Natural killer cell treated with Interleukin-12 subunit alpha and Interleukin-12 subunit beta and Interleukin-15 and Interleukin-18, amount 100 ng/mL, for 72 hours (primary cell): ENCODE data around the gene CDH2. TPM values are rescaled to one million over a fixed set of nuclear protein-coding genes. Genes with fewer than 3 reads are reported as not detected.

Experiments
- ATAC-seq, 2 donors: fragments of 150-1000 bp; cut with Tn5 transposase in 1 of 2; sonication (Bioruptor Pico), chemical (Tn5 transposase) in 1 of 2; 2 replicates each; pipeline ENCODE4 v1.10.0; 2021
- DNase-seq: peaks from one replicate; pipeline ENCODE4 v3.0.0; 2022; ENCODE audit warnings: low spot score
- H3K27ac Mint-ChIP-seq, 2 donors: 1 replicate in 1 of 2; 2 replicates in 1 of 2; pipeline ENCODE4 v1.8.0; 2022; ENCODE audit warnings: mixed read lengths in 2 of 2, mild to moderate bottlenecking in 1 of 2, moderate library complexity in 1 of 2
- H3K27me3 Mint-ChIP-seq, 2 donors: 1 replicate in 1 of 2; 2 replicates in 1 of 2; pipeline ENCODE4 v1.8.0; 2022; ENCODE audit warnings: mixed read lengths in 2 of 2
- H3K36me3 Mint-ChIP-seq: one replicate; pipeline ENCODE4 v1.8.0; 2022; ENCODE audit warnings: mixed read lengths
- H3K4me1 Mint-ChIP-seq, 2 donors: 1 replicate in 1 of 2; 2 replicates in 1 of 2; pipeline ENCODE4 v1.8.0; 2022; ENCODE audit warnings: low read depth in 2 of 2, mixed read lengths in 2 of 2, mild to moderate bottlenecking in 1 of 2
- H3K4me3 Mint-ChIP-seq: one replicate; pipeline ENCODE4 v1.8.0; 2022; ENCODE audit warnings: mixed read lengths
- H3K9me3 Mint-ChIP-seq: 2 replicates; pipeline ENCODE4 v1.8.0; 2022; ENCODE audit warnings: mixed read lengths
- total RNA-seq, 2 donors: library from RNA; stranded (reverse); gene quantifications; one replicate each; pipeline ENCODE4 v1.2.3, GENCODE V29; 2022

CDH2 gene
- total RNA-seq, 2 donors from 2014 or later = 1.4 TPM; not detected in 1

DNA sequence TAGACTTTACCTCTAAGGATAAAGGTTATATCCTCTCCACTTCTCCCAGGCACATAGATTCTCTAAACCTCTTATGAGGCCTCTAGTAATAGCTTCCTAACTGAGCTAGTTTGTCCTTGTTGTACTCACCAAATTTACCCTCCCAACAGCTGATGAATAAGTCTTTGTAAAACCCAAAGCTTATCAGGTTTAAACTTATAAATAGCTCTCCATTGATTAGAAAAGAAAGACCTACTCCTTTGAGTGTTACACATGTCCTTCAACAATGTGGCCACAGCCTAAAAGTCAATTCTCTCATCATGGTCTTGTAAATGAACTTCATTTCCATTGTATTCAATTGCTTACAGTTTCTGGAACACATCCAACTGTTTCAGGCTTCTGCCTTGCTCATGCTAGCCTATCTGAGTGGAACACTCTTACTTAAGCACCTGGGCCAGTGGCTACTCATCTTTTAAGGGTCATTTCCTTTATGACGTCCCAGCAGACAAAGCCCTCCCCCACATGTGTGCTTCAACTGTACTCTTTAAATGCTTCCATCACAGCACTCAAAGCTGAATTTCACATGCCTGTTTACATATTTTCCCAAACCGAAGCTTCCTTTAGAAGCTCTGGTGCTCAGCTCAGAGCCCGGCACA, 131.6 kb downstream of the CDH2 start:
- H3K4me1 Mint-ChIP-seq = no peaks in the 10 kb centered on the region
- no peaks in the 10 kb centered on the region for H3K27me3 Mint-ChIP-seq
- H3K4me3 Mint-ChIP-seq = no peak overlapping the region
- H3K9me3 Mint-ChIP-seq = no peaks in the 10 kb centered on the region
- no peak for ATAC-seq
- no peaks in the 10 kb centered on the region for H3K36me3 Mint-ChIP-seq
- no peak for DNase-seq
- H3K27ac Mint-ChIP-seq = no peak overlapping the region

DNA sequence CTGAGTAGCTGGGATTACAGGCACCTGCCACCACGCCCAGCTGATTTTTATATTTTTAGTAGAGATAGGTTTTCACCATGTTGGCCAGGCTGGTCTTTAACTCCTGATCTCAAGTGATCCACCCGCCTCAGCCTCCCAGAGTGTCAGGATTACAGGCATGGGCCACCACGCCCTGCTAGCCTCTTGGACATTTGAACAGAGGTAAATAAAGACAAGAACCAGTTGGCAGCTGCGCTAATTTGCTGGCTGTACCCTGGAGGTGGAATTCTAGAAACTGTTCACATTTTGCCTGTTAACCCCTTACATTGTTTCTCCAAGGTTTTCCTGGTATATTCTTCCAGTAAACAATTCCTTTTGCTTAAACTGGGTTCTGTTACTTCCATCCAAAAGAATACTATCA, 132.9 kb downstream of the CDH2 start:
- no peak overlapping the region for H3K4me3 Mint-ChIP-seq
- no peak overlapping the region for H3K27ac Mint-ChIP-seq
- no peak for ATAC-seq
- H3K4me1 Mint-ChIP-seq = no peaks in the 10 kb centered on the region
- H3K36me3 Mint-ChIP-seq = no peaks in the 10 kb centered on the region
- no peak for DNase-seq
- H3K9me3 Mint-ChIP-seq = no peaks in the 10 kb centered on the region
- H3K27me3 Mint-ChIP-seq = no peaks in the 10 kb centered on the region

DNA sequence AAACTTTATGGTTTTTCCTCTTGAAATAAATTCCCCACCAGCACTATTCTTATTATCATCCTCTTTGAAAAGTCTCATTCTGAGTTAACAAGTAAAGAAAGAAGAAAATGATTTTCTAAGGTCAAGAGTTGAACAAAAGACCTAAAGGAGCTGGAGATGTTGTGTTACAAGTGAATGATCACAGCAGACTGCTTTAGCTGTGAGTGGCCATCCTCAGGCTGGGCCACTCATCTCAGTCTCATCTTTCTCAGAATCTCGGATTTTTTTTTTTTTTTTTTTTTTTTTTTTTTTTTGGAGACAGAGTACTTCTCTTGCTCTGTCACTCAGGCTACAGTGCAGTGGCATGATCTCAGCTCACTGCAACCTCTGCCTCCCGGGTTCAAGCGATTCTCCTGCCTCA, 133.3 kb downstream of the CDH2 start:
- no peaks in the 10 kb centered on the region for H3K36me3 Mint-ChIP-seq
- H3K9me3 Mint-ChIP-seq = no peaks in the 10 kb centered on the region
- no peak for DNase-seq
- H3K4me3 Mint-ChIP-seq = no peak overlapping the region
- H3K27me3 Mint-ChIP-seq = no peaks in the 10 kb centered on the region
- ATAC-seq = no peak
- H3K4me1 Mint-ChIP-seq = no peaks in the 10 kb centered on the region
- H3K27ac Mint-ChIP-seq = no peak overlapping the region

DNA sequence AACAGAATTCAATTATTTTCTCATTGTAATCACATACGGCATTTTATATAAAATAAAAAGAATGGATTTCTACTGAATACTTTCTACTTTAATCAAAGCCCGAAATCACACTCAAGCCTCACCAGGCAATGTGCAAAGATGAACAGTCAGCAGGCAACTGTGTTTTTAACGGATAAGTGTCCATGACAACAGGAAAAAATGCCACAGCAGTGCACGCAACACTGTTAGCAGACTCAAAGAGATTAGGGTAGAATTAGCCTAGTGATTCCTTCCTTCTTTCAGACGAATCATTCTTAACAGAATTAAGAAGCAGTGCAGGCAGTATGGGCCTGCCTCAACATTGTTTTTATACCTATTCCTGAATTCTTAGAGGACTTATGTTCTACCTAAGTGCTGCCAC, 135.6 kb downstream of the CDH2 start:
- ATAC-seq (no peak), DNase-seq (no peak)
- Mint-ChIP-seq H3K4me1 (no peaks in the 10 kb centered on the region), H3K27me3 (no peaks in the 10 kb centered on the region), H3K9me3 (peaks cover 4% of the 10 kb centered on the region), H3K36me3 (no peaks in the 10 kb centered on the region), H3K27ac (no peak overlapping the region), H3K4me3 (no peak overlapping the region)

DNA sequence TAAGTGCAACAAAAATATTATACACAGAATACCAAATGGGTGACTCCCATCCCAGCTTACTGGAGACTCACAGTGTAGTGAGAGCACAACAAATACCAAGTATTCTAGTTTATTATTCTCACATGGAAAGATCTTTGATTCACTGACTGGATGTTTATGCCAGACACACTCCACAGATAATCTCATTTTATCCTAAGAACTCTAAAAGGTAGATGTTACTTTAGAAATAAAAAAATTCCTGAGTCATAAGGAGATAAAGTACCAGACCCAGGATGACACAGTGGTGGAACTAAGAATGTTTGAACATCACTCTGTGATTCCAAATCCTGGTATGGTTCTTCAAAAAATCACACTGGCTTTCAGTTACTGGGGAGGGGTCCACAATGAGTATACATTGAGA, 136.2 kb downstream of the CDH2 start:
- ATAC-seq (no peak), DNase-seq (no peak)
- Mint-ChIP-seq H3K27ac (no peak overlapping the region), H3K9me3 (peaks cover 4% of the 10 kb centered on the region), H3K4me3 (no peak overlapping the region), H3K4me1 (no peaks in the 10 kb centered on the region), H3K36me3 (no peaks in the 10 kb centered on the region), H3K27me3 (no peaks in the 10 kb centered on the region)

DNA sequence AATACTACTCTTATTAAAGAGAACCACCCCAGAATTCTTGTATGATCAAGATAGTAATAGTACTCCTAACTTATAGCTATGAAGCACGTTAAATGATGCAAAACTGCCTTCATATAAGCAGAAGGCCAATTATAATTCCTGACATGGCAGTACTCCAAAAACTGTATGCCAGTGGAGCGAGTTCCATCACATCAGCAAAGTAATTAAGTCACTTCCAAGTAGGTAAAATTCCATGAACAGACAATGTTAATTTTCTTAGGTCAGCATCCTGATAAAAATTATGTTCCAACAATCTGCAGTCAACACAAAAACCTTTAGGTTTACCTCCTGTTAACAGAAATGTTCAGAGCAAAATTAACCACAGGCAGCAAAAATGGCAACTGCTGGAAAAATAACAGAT, 136.7 kb downstream of the CDH2 start:
- H3K4me3 Mint-ChIP-seq = no peak overlapping the region
- no peaks in the 10 kb centered on the region for H3K27me3 Mint-ChIP-seq
- H3K36me3 Mint-ChIP-seq = no peaks in the 10 kb centered on the region
- peaks cover 4% of the 10 kb centered on the region for H3K9me3 Mint-ChIP-seq
- no peak for DNase-seq
- H3K27ac Mint-ChIP-seq = no peak overlapping the region
- no peaks in the 10 kb centered on the region for H3K4me1 Mint-ChIP-seq
- ATAC-seq = no peak

DNA sequence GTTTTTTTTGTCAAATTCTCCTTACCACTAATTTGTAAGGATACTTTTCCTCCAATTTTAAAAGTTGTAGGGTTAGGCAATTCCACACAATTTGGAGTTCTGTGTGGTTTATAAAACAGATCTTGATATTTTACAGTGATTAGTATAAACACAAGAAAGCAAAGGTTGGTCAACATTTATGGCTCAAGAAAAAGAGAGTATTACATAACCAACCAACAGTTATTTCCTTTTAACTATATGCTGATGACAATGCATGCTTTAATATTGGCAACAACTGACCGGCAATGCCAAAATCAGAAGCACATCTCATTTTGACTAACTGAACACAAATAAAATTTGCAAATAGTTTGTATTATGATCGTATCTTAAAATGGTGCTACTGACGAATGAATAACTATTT, 137.2 kb downstream of the CDH2 start:
- DNase-seq (no peak), ATAC-seq (no peak)
- Mint-ChIP-seq H3K4me1 (no peaks in the 10 kb centered on the region), H3K27me3 (no peaks in the 10 kb centered on the region), H3K9me3 (peaks cover 4% of the 10 kb centered on the region), H3K36me3 (no peaks in the 10 kb centered on the region), H3K27ac (no peak overlapping the region), H3K4me3 (no peak overlapping the region)

DNA sequence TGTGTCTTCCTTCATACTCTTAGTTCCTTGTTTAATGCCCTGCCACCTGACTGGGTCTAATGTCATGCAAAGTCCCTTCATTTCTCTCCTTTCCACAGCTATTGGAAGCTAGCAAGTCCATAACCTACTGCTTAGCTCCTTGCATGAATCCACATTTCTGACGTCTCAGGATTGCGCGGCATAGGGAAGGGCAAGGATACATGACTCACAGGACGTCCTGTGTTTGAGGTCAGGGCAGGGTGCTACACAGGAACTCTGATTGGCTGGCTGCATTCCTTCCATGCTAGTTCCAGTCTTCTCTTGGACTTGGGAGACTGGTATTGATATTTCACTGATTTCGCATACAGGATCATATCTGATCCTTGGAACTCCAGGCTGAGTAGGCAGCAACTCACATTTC, 137.9 kb downstream of the CDH2 start:
- H3K4me1 Mint-ChIP-seq = no peaks in the 10 kb centered on the region
- H3K4me3 Mint-ChIP-seq = no peak overlapping the region
- H3K36me3 Mint-ChIP-seq = no peaks in the 10 kb centered on the region
- no peak overlapping the region for H3K27ac Mint-ChIP-seq
- DNase-seq (no peak), ATAC-seq (no peak)
- no peaks in the 10 kb centered on the region for H3K27me3 Mint-ChIP-seq
- peaks cover 4% of the 10 kb centered on the region for H3K9me3 Mint-ChIP-seq

DNA sequence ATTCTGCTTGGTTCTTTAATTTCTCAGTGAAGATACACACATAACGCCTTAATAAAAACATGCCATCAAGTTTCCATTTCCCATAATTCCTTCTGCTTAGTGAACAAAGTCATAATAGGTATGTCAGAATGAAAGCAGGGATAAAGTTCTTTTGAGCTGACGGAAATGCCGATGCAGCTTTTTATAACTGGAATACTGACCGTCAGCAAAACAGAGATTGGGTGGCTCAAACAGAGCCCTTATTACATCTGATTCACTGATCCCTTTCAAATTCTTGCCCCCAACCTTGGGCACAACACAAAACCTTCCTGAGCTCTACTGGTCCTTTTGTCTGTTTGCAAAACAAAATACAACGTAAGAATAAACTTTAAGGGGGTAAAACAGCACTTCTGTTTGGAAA, 140.4 kb downstream of the CDH2 start:
- no peaks in the 10 kb centered on the region for H3K27me3 Mint-ChIP-seq
- H3K4me1 Mint-ChIP-seq = no peaks in the 10 kb centered on the region
- H3K36me3 Mint-ChIP-seq = no peaks in the 10 kb centered on the region
- peaks cover 4% of the 10 kb centered on the region for H3K9me3 Mint-ChIP-seq
- H3K4me3 Mint-ChIP-seq = no peak overlapping the region
- ATAC-seq (no peak), DNase-seq (no peak)
- H3K27ac Mint-ChIP-seq = no peak overlapping the region

DNA sequence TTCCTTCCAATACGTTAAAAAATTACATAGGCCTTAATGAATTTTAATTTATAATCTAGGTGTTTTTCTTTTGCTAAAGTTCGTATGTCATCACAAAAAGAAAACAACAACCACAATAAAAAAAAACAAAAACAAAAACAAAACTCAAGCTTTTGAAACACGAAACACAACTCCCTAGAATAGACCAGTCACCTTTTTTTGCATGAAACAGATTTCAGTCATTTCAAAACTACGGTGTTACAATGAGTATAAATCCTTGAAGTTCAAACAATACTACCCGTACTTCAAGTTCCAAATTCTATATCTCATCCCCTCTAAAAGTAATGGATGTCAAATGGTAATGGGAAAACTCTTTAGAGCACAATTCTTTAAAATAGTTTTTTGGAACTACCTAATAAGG, 142.4 kb downstream of the CDH2 start:
- Mint-ChIP-seq H3K27me3 (no peaks in the 10 kb centered on the region), H3K27ac (no peak overlapping the region), H3K9me3 (peaks cover 7% of the 10 kb centered on the region), H3K4me1 (no peaks in the 10 kb centered on the region), H3K4me3 (no peak overlapping the region), H3K36me3 (no peaks in the 10 kb centered on the region)
- ATAC-seq = no peak
- no peak for DNase-seq

DNA sequence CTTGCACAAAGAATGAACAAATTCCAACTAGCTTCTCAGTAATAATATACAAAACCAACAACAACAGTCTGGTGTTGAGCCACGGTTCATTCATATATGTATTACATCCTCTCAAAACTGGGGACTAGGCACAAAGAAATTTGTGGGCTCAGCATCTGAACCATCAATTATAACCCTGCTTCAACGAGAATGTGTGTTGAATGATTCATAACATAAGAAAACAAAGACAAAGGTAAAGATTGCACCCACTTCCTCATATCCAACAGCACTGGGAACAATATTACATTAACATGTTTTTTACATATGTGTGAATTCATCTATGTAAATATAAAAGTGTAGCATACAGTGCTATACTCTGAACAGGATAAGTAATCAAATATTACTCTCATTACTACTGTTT, 144.8 kb downstream of the CDH2 start:
- no peak for ATAC-seq
- H3K36me3 Mint-ChIP-seq = no peaks in the 10 kb centered on the region
- H3K27ac Mint-ChIP-seq = no peak overlapping the region
- no peaks in the 10 kb centered on the region for H3K4me1 Mint-ChIP-seq
- no peak overlapping the region for H3K4me3 Mint-ChIP-seq
- peaks cover 3% of the 10 kb centered on the region for H3K9me3 Mint-ChIP-seq
- H3K27me3 Mint-ChIP-seq = no peaks in the 10 kb centered on the region
- DNase-seq = no peak

DNA sequence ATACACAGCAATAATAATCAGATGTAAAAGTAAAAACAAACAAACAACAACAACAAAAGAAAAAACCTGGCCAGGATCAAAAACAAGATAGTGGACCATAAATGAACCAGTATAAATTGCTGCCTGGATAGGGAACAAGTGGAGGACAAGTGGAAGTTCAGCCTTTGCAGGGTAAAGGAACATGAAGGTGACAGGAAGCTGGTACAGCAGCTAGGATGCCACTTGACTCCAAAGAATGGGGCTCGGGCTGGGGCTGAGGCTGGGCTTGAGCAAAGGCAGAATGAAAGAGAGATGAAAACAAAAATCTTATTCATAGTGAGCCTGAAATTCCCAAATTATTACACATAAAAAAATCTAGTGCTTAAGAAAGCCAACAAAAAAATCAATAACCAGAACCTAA, 146.5 kb downstream of the CDH2 start:
- Mint-ChIP-seq H3K9me3 (peaks cover 3% of the 10 kb centered on the region), H3K27me3 (no peaks in the 10 kb centered on the region), H3K36me3 (no peaks in the 10 kb centered on the region), H3K27ac (no peak overlapping the region), H3K4me1 (no peaks in the 10 kb centered on the region), H3K4me3 (no peak overlapping the region)
- DNase-seq (no peak), ATAC-seq (no peak)

DNA sequence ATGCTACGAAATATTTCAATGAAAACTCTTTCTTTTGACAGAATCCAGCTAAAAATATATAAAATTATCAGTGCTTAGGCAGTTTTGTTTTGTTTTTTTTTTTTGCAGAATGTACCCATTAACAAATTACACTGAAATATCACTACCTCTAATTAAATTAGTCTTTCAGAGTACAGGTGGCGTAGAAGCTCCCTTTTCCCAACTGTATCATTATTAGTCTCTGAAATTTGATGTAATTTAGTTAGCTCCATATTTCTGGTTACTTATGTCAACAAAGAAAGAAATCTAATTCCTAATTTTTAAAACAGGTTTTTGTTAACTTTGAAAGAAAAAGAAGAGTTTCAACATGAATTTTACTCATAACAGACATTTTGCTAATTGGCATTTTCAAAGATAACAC, 149.2 kb downstream of the CDH2 start:
- Mint-ChIP-seq H3K9me3 (peaks cover 6% of the 10 kb centered on the region), H3K4me1 (no peaks in the 10 kb centered on the region), H3K27me3 (no peaks in the 10 kb centered on the region), H3K36me3 (no peaks in the 10 kb centered on the region), H3K27ac (no peak overlapping the region), H3K4me3 (no peak overlapping the region)
- no peak for DNase-seq
- ATAC-seq = no peak

DNA sequence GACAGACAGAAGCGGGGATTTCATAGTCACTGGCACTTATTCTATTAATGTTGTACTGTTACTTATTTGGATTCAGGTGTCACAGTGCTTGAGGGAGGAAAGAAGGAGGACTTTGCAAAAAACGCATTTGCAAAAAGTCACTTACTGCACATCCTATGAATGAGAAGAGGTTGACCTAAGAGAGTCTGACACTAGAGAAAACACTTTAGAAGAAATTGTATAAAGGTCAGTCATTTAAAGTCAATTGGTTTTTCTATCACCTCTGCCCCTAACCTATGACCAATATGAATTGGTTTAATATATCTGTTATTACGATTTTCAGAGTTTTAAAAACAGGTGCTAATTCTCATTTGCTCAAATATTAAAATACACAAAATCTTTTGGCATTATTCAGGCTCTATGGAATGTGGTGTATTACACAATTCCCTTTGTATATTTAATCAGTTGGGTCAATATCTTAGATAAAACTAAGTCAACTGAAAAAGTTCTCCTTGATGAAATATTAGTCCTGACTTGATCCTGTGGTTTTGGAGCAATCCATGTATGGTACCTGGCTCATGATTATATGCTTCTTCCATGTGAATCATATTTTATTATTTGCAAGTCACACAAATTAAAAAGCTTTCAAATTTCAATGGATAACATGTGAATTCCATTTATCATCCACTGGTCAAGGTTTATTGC, 157.4 kb downstream of the CDH2 start:
- peaks cover 11% of the 10 kb centered on the region for H3K9me3 Mint-ChIP-seq
- H3K4me1 Mint-ChIP-seq = no peaks in the 10 kb centered on the region
- DNase-seq (no peak), ATAC-seq (no peak)
- H3K36me3 Mint-ChIP-seq = no peaks in the 10 kb centered on the region
- no peak overlapping the region for H3K27ac Mint-ChIP-seq
- no peaks in the 10 kb centered on the region for H3K27me3 Mint-ChIP-seq
- H3K4me3 Mint-ChIP-seq = no peak overlapping the region

DNA sequence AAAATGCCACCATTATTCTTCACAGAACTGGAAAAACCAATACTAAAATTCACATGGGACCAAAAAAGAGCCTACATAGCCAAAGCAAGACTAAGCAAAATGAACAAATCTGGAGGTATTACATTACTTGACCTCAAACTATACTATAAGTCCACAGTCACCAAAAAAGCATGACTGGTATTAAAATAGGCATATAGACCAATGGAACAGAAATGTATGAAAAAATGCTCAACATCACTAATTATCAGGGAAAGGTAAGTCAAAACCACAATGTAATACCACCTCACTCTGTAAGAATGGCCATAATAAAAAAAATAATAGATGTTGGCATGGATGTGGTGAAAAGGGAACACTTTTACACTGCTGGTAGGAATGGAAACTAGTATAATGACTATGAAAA, 158.6 kb downstream of the CDH2 start:
- H3K4me3 Mint-ChIP-seq = no peak overlapping the region
- ATAC-seq = no peak
- no peaks in the 10 kb centered on the region for H3K4me1 Mint-ChIP-seq

More for the DNA sequence above, 158.6 kb downstream of the CDH2 start:
- no peaks in the 10 kb centered on the region for H3K36me3 Mint-ChIP-seq
- peaks cover 11% of the 10 kb centered on the region for H3K9me3 Mint-ChIP-seq
- DNase-seq = no peak
- no peaks in the 10 kb centered on the region for H3K27me3 Mint-ChIP-seq
- no peak overlapping the region for H3K27ac Mint-ChIP-seq
